Ovary (tissue), 3 donors: Measurements from ENCODE around the gene ANKRD44.

Experiments used
- POLR2A ChIP-seq: fragments of 450-650 bp; IDR thresholded peaks from one replicate; pipeline ENCODE4 v1.6.1; 2017; ENCODE audit warnings: antibody characterized with exemption, mild to moderate bottlenecking, moderate library complexity
- TF ChIP-seq, protein P1 (sequence below), 3 donors: fragments of 450-650 bp in 2 of 3; fragments of 200-600 bp in 1 of 3; IDR thresholded peaks; one replicate each; pipeline versions ENCODE4 v1.5.1 to v1.8.0; 2016 to 2022; ENCODE audit warnings: antibody characterized with exemption in 3 of 3, mild to moderate bottlenecking in 1 of 3
- donor health status: DM: no; HTN: no; CAD: no.

DNA sequence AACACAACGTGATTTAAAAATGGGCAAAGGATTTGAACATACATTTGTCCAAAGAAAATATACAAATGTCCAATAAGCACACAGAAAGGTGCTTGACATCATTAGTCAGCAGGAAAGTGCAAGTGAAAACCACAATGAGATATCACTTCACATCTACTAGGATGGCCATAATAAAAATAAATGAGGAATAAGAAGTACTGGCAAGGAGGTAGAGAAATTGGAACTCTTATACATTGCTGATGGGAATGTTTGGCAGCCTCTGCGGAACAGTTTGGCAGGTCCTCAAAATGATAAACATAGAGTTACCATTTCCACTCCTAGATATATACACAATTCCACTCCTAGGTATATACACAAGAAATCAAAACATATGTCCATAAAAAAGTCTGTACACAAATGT is 333.1 kb downstream of the ANKRD44 start:
- TF ChIP-seq, protein P1, sequence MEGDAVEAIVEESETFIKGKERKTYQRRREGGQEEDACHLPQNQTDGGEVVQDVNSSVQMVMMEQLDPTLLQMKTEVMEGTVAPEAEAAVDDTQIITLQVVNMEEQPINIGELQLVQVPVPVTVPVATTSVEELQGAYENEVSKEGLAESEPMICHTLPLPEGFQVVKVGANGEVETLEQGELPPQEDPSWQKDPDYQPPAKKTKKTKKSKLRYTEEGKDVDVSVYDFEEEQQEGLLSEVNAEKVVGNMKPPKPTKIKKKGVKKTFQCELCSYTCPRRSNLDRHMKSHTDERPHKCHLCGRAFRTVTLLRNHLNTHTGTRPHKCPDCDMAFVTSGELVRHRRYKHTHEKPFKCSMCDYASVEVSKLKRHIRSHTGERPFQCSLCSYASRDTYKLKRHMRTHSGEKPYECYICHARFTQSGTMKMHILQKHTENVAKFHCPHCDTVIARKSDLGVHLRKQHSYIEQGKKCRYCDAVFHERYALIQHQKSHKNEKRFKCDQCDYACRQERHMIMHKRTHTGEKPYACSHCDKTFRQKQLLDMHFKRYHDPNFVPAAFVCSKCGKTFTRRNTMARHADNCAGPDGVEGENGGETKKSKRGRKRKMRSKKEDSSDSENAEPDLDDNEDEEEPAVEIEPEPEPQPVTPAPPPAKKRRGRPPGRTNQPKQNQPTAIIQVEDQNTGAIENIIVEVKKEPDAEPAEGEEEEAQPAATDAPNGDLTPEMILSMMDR (IDR thresholded peaks at IDR 0.05) = no peak
- TF ChIP-seq POLR2A = no peak
